Measurements from ENCODE around the gene KCTD4.

DNA sequence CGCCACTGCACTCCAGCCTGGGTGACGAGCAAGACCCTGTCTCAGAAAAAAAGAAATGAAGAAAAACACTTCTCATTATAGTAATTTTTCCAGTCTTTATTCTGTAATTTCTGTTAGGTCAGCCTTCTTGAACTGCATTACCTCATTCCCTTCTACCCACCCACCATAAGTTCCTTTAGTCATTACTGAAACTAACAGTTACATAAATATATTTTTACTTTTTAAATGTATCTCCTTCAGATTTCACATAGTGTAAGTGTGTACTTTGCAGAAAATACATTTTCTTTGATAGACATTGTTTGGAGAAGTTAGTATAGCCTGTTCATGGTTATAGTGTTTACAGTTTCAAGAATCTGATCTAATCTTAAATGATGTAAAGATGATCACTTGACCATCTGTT, 31.7 kb upstream of the KCTD4 start:
- no peak for TF ChIP-seq EZH2 (IDR thresholded peaks at IDR 0.05; ENCODE audit: borderline replicate concordance)
- TF ChIP-seq EZH2phosphoT487 (IDR thresholded peaks at IDR 0.05; ENCODE audit: low read depth, severe bottlenecking, unreplicated experiment): no peak

Data from hepatocyte (in vitro differentiated cells).